ENCODE measurements around the gene NCAM1.

The NCAM1 gene

GRCh38 chr11:113119074-113119473 lies 157.9 kb downstream of the NCAM1 start:
- no peak for TF ChIP-seq CTCF (IDR thresholded peaks at IDR 0.05; ENCODE audit: insufficient read depth, low read depth, low read length, missing control alignments)
- no peak for DNase-seq (ENCODE audit: low read depth)
- H3K4me3 ChIP-seq (ENCODE audit: low read length), result no peak overlapping the region

GRCh38 chr11:113119966-113120736 lies 158.9 kb downstream of the NCAM1 start:
- no peak overlapping the region for H3K4me3 ChIP-seq (ENCODE audit: low read length)
- no peak for TF ChIP-seq CTCF (IDR thresholded peaks at IDR 0.05; ENCODE audit: insufficient read depth, low read depth, low read length, missing control alignments)
- DNase-seq (ENCODE audit: low read depth), result no peak

- no peak overlapping the region for H3K4me3 ChIP-seq (ENCODE audit: low read length)
- no peak for TF ChIP-seq CTCF (IDR thresholded peaks at IDR 0.05; ENCODE audit: insufficient read depth, low read depth, low read length, missing control alignments)
- no peak for DNase-seq (ENCODE audit: low read depth)
Observed at GRCh38 chr11:113121746-113122145, 160.5 kb downstream of the NCAM1 start.

- TF ChIP-seq CTCF (IDR thresholded peaks at IDR 0.05; ENCODE audit: insufficient read depth, low read depth, low read length, missing control alignments), result no peak
- no peak overlapping the region for H3K4me3 ChIP-seq (ENCODE audit: low read length)
- DNase-seq (ENCODE audit: low read depth), result no peak
Observed at GRCh38 chr11:113124006-113124405, 162.8 kb downstream of the NCAM1 start.

GRCh38 chr11:113124578-113124977 lies 163.4 kb downstream of the NCAM1 start:
- H3K4me3 ChIP-seq (ENCODE audit: low read length), result no peak overlapping the region
- TF ChIP-seq CTCF (IDR thresholded peaks at IDR 0.05; ENCODE audit: insufficient read depth, low read depth, low read length, missing control alignments), result no peak
- DNase-seq (ENCODE audit: low read depth), result no peak

- TF ChIP-seq CTCF (IDR thresholded peaks at IDR 0.05; ENCODE audit: insufficient read depth, low read depth, low read length, missing control alignments), result no peak
- no peak for DNase-seq (ENCODE audit: low read depth)
- no peak overlapping the region for H3K4me3 ChIP-seq (ENCODE audit: low read length)
Observed at GRCh38 chr11:113129261-113129992, 168.2 kb downstream of the NCAM1 start.
